KMS-11 (cell line): ENCODE results near the gene PTX4.

Source experiments
- H2AFZ ChIP-seq: fragments of 200-600 bp; sonication (generic); 2 replicates; pipeline ENCODE4 v1.6.1; 2016; ENCODE audit warnings: antibody characterized with exemption, mixed run types, low read depth
- H3K27ac ChIP-seq: fragments of 200-600 bp; sonication (generic); 2 replicates; pipeline ENCODE4 v1.6.1; 2016; ENCODE audit warnings: mild to moderate bottlenecking, mixed run types
- H3K27me3 ChIP-seq: fragments of 200-600 bp; sonication (generic); 2 replicates; pipeline ENCODE4 v1.6.1; 2017; ENCODE audit warnings: mild to moderate bottlenecking, low read depth, mixed run types, moderate library complexity; ENCODE audit not compliant: insufficient read depth
- H3K36me3 ChIP-seq: fragments of 200-600 bp; sonication (generic); 2 replicates; pipeline ENCODE4 v1.6.1; 2017; ENCODE audit warnings: mild to moderate bottlenecking, mixed run types; ENCODE audit not compliant: insufficient read depth
- H3K4me1 ChIP-seq: fragments of 200-600 bp; sonication (generic); 2 replicates; pipeline ENCODE4 v1.6.1; 2016; ENCODE audit warnings: mild to moderate bottlenecking, low read depth, mixed run types; ENCODE audit not compliant: poor library complexity, severe bottlenecking
- H3K4me2 ChIP-seq: fragments of 200-600 bp; sonication (generic); 2 replicates; pipeline ENCODE4 v1.7.0; 2016; ENCODE audit warnings: mild to moderate bottlenecking, mixed run types
- H3K4me3 ChIP-seq: fragments of 200-600 bp; sonication (generic); IDR thresholded peaks from 2 replicates; pipeline ENCODE4 v1.6.1; 2017; ENCODE audit warnings: low read depth, low read length, mixed read lengths; ENCODE audit not compliant: insufficient read depth
- H3K79me2 ChIP-seq: fragments of 200-600 bp; sonication (generic); 2 replicates; pipeline ENCODE4 v1.6.1; 2016; ENCODE audit warnings: low read depth, mixed run types; ENCODE audit not compliant: insufficient read depth
- H3K9ac ChIP-seq: fragments of 200-600 bp; sonication (generic); 2 replicates; pipeline ENCODE4 v1.6.1; 2016; ENCODE audit warnings: mild to moderate bottlenecking, mixed run types
- H4K20me1 ChIP-seq: fragments of 200-600 bp; sonication (generic); 2 replicates; pipeline ENCODE4 v1.6.1; 2016; ENCODE audit warnings: mild to moderate bottlenecking, mixed run types; ENCODE audit not compliant: insufficient read depth
- TF ChIP-seq, protein P1 (sequence below): fragments of 200-600 bp; sonication (generic); conservative IDR thresholded peaks from 2 replicates; pipeline ENCODE4 v1.6.1; 2017; ENCODE audit warnings: low read depth, mild to moderate bottlenecking, antibody characterized with exemption, low read length, moderate library complexity, mixed read lengths

The PTX4 gene

DNA sequence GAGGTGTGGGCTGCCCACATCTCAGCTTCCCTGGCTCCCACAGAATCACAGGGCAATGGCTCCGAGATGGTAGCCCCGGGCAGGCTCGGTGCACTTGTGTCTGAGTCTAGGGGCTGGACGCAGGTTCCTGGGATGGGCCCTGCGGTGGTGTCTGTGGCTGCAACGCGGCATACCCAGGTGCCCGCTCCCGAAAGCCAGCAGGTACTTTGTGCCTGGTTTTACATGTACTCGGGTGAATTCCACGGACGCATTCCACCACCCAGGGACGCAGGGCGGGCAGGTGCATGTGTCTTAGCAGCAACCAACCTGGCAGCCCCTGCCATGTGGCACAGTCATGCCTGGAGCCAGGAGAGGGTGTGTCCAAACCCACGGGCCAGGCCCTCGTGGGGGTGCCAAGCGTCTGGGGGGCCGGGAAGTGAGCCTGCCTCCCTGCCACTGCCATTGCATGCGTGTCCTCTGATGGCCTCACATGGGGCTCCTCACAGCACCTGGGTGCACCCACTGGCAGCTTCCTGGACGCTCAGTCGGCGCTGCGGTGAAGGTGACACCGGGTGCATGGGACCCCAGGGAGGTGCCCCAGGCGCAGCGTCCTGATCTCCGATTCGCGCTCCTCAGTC is 40.3 kb upstream of the PTX4 start:
- TF ChIP-seq, protein P1, sequence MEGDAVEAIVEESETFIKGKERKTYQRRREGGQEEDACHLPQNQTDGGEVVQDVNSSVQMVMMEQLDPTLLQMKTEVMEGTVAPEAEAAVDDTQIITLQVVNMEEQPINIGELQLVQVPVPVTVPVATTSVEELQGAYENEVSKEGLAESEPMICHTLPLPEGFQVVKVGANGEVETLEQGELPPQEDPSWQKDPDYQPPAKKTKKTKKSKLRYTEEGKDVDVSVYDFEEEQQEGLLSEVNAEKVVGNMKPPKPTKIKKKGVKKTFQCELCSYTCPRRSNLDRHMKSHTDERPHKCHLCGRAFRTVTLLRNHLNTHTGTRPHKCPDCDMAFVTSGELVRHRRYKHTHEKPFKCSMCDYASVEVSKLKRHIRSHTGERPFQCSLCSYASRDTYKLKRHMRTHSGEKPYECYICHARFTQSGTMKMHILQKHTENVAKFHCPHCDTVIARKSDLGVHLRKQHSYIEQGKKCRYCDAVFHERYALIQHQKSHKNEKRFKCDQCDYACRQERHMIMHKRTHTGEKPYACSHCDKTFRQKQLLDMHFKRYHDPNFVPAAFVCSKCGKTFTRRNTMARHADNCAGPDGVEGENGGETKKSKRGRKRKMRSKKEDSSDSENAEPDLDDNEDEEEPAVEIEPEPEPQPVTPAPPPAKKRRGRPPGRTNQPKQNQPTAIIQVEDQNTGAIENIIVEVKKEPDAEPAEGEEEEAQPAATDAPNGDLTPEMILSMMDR, result no peak
- Histone ChIP-seq H3K36me3 (no peaks in the 10 kb centered on the region), H3K27ac (no peak overlapping the region), H2AFZ (no peak overlapping the region), H3K4me1 (no peaks in the 10 kb centered on the region), H4K20me1 (no peaks in the 10 kb centered on the region), H3K4me2 (no peak overlapping the region), H3K79me2 (no peaks in the 10 kb centered on the region), H3K4me3 (no peak overlapping the region), H3K27me3 (peaks cover 54% of the 10 kb centered on the region), H3K9ac (no peak overlapping the region)

DNA sequence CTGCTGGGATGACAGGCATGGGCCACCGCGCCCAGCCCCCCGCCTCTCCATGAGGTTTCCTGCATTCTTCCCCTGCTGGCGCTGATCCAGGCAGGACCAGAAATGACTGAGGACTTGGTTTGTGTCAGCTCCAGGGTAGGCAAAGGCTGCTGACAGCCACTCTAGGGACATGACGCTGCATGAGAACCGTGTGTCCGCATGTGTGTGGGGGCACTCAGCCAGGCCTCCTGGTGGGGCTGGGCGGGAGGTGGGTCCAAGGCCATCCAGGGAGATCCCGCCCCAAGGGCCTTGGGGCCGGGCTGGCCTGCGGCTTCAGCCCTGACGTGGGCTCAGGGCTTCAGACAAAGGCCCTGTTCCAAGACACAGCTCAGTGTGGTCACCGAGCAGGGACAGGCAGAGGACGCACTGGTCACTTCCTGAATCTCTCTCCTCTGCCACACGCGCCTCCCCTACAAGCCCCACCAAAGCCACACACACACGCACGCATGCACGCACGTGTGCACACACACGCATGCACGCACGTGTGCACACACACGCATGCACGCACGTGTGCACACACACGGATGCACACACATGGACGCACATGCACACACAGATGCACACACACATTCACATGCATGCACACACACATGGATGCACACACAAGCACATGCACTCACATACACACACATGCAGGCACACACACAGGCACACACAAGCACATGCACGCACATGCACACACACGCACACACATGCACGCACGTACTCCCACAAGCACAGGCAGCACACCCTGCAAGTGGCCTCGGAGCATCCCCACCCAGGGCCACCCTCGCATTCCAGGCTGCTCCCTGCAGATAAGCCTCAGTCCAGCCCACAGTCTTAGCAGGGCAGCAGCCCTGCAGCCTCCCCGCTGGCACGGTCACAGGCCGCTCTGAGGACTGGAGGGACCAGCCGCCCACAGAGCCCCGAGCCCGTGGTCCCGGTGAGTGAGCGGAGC is 39.4 kb upstream of the PTX4 start:
- Histone ChIP-seq H3K4me2 (no peak overlapping the region), H3K36me3 (no peaks in the 10 kb centered on the region), H2AFZ (no peak overlapping the region), H4K20me1 (no peaks in the 10 kb centered on the region), H3K4me3 (no peak overlapping the region), H3K27me3 (peaks cover 52% of the 10 kb centered on the region), H3K27ac (no peak overlapping the region), H3K9ac (no peak overlapping the region), H3K79me2 (no peaks in the 10 kb centered on the region), H3K4me1 (no peaks in the 10 kb centered on the region)
- TF ChIP-seq, protein P1, result no peak

DNA sequence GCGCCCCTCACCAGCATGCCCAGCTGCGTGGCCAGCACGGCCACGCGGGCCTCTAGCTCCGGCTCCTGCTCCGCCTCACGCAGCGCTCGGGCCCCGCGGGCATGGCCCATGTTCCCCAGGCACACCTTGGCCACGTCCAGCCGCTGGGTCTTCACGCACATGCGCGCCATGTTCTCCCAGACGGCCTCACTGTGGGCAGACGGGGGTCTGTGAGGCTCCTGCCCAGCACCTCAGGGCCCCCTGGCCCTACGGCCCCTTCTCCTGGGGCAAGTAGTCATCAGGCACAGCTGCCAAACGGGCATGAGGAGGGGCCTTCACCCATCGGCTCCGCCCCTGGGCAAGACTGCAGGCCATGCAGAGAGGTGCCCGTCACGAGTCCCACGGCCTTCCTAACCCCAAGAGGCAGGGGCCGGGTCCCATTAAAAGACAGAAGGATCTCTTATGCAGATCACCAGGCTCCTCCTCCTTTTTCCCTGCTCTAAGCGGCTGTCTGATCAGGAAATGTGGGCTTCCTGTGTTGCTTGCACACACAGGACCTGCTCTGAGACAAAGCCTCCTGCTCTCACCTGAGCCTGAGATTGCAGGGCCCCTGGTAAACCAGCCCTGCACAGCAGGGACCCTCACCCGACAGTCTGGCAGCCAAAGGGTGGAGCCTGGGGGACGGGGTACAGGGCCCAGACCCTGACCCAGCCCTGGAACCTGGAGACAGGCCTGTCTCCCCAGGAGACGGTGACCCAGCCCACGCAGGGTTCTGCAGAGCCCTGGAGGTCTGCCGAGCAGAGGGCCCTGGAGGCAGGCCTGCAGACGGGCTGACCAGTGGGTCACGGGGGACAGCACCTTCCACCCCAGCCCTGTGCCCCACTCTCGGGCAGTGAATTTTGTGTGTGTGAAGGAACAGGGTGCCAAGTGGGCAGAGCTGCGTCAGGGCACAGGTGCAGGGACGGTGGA is 38.1 kb upstream of the PTX4 start:
- Histone ChIP-seq H4K20me1 (no peaks in the 10 kb centered on the region), H3K4me2 (no peak overlapping the region), H3K27me3 (peaks cover 42% of the 10 kb centered on the region), H3K79me2 (no peaks in the 10 kb centered on the region), H3K4me3 (no peak overlapping the region), H3K9ac (no peak overlapping the region), H3K27ac (no peak overlapping the region), H3K4me1 (no peaks in the 10 kb centered on the region), H3K36me3 (no peaks in the 10 kb centered on the region), H2AFZ (no peak overlapping the region)
- TF ChIP-seq, protein P1, result no peak

DNA sequence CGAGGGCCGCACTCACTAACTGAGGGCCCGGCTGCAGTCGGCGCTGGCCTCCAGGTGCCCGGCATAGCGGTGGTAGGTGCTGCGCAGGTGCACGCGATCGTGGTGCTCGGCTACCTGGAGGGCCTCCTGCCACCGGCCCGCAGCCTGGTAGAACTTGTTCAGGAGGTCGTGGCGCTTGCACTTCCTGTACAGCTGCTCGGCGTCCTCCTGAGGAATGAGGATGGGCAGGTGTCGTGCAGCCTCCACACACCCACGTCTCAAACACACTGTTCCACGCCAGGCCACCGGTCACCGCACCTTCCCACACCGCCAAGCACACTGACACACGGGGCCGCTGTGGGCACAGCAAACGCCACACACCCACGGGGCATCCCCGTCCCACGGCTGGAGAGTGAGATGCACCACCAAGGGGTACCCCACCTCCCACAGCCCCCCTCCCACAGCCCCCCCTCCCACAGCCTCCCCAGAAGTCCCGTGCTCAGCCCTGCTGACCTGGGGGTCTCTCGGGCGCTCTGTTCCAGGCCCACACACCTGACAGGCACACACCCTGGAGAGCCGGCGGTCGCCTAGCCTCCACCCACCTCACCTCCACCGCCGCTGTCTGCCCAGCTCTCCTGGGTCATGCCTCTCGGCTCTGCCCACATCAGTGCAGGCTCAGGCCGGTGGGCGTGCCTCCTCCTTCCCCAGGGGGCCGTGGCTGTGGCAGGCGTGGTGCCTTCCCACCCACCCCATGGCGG is 37.3 kb upstream of the PTX4 start:
- H2AFZ ChIP-seq, result no peak overlapping the region
- H3K4me1 ChIP-seq, result no peaks in the 10 kb centered on the region
- no peak overlapping the region for H3K4me3 ChIP-seq
- no peak overlapping the region for H3K4me2 ChIP-seq
- TF ChIP-seq, protein P1, result no peak
- H3K27me3 ChIP-seq, result peaks cover 35% of the 10 kb centered on the region
- no peaks in the 10 kb centered on the region for H3K36me3 ChIP-seq
- H3K27ac ChIP-seq, result no peak overlapping the region
- H4K20me1 ChIP-seq, result no peaks in the 10 kb centered on the region
- H3K9ac ChIP-seq, result no peak overlapping the region
- H3K79me2 ChIP-seq, result no peaks in the 10 kb centered on the region
